NCI-H446 treated with DMSO at 0.1 percent for 48 hours (cell line): ENCODE measurements around the gene THUMPD3.
A peak's percentile ranks its signal among the peaks of the same experiment; 100 is the strongest.

Experiments used
- DNase-seq: peaks from one replicate; lab custom pipeline; 2025; lab: John Stamatoyannopoulos, UW

THUMPD3 gene

DNA sequence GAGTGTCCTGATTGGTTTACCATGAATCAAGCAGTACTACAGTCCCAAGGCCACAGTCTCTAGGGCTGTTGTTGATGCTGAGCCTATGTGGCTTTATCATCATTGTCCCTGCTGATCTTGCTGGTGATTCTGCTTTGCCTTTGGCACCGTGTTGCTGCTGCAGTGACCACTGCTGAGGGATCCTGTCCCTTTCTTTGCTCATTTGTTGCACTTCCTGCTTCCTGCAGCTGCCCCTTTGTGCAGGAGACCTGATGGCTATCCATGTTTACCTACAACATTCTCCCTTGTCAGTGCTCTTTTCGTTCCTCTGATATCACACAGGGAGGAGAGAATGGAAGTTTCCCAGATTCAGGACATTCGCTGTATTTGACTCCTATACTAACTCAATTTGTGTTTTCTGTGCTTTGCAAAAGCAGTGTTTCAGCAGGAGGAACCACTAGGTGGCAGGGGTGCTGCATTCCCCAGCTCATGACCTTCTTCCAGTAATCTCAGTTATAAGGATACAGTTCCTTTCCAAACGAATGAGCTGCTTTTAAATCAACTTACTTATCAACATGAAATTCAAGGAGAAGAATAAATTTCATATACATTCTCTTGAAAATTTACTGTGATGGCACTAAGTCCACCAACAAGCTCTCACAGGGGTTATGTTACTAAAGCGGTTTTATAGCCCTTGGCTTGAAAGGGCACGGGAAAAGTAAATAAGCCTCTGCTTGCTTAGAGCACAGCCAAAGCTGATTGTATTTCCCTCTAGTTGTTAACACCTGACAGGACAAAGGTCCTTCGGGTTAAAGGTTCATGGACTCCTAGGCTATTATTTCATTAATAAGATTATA lies 9.7 kb upstream of the THUMPD3 start:
- peak; percentile 10 for DNase-seq

DNA sequence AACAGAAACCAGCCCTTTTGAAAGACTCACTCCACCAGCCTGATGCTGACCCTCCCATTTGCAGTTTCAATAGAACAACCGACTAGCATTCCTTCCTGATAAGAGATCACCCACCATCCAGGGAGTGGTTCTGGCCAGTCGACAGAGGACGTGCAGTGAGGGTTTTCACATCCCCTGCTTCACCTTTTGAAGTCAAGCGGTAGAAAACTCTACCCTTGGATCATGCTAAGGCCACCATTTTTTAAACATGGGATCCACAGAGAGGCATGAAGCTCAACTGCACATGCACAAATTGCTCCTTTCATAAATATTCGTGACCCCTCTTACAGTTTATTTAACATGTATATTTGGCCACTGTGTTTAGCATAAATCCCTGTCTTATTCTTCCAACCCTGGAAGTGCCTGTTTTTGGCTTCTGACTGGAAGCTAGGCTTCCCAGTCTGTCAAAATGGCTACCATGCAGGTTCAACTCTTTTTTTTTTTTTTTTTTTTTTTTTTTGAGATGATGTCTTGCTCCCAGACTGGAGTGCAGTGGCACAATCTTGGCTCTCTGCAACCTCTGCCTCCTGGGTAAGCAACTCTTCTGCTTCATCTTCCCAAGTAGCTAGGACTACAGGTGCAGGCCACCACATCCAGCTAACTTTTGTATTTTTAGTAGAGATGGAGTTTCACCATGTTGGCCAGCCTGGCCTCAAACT lies 1.0 kb upstream of the THUMPD3 start:
- DNase-seq: no peak

DNA sequence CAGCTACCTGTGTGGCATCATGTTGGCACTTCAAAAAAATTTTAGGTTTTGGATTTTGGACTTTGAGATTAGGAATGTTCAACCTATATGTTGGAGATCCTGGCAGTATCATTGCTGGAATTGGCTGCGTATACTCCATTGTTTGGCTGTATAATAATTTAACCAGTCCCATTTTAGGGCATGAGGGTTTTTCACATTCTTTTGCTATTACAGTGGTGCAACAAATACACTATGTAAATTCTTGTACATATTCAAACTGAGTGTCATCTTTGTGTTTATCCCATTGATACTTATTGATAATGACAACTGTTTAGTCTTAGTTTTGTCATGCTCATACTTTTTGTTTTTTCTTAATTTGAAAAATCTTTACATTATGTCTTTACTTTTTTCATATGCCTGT lies 6.7 kb downstream of the THUMPD3 start:
- DNase-seq: no peak

DNA sequence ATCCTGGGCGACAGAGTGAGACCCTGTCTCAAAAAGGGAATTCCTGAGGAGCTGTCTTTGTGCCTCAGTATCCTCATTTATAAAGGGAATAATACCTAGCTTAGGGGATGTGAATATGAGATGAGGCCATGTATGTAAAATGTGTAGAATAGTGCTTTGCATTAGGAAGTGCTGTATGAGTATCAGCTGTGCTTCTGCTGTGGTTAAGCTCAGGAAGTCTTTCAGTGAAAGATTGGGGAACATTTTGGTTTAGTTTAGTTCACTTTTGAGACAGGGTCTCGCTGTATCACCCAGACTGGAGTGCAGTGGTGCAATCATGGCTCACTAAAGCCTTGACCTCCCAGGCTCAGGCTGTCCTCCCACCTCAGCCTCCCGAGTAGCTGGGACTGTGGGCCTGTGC lies 10.6 kb downstream of the THUMPD3 start:
- no peak for DNase-seq

DNA sequence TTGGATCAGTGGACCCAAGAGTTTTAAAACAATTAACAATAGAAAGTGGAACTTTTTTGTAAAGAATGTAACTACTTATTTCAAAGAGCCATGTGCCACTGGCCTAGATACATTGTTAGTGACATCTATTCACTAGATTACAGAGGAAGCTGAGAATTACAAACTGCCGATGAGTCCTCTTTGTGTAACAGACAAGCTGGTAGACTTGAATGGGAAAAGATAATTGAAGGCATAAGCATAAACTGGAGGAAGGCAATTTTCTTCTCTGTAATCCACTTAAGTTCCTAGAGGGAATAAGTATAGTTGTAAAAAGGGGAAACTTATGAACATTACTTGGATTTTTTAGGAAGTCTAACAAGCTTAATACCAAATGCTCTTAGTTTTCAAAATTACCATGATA lies 15.1 kb downstream of the THUMPD3 start:
- DNase-seq: no peak

DNA sequence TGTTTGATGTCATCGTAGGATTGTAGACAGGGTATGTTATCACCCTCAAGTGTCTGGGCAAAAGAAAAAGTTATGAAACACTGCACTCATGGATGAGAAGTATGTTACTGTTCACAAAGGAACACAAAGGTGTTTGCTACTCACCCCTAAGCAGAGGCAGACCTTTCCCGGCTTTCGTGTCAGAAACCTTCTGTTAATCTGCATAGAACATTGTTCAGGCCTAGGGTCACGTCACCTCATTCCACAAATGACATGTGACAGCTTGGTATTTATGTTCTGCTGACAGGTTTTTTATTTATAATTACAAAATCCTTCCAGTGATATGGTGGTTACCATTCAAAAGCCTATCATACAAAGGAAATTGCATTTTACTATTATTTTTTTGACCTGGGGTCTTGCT lies 16.5 kb downstream of the THUMPD3 start:
- DNase-seq: no peak

DNA sequence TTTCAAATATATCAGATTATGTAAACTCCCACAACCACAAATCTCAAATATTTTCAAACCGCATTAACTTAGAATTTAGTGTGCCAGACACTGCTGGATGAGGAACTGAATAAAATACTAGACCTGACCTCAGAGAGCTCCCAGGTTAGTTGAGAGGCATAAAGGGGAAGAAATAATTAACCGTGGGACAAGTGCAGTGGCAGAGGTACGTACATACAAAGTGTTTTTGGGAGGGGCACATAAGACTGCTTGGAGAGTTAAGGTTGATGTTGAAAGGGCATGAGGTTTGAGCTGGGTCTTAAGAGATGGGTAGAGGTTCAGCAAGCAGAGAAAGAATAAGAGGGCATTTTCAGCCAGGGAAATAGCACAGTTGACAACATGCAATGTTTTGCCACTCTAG lies 17.2 kb downstream of the THUMPD3 start:
- no peak for DNase-seq

DNA sequence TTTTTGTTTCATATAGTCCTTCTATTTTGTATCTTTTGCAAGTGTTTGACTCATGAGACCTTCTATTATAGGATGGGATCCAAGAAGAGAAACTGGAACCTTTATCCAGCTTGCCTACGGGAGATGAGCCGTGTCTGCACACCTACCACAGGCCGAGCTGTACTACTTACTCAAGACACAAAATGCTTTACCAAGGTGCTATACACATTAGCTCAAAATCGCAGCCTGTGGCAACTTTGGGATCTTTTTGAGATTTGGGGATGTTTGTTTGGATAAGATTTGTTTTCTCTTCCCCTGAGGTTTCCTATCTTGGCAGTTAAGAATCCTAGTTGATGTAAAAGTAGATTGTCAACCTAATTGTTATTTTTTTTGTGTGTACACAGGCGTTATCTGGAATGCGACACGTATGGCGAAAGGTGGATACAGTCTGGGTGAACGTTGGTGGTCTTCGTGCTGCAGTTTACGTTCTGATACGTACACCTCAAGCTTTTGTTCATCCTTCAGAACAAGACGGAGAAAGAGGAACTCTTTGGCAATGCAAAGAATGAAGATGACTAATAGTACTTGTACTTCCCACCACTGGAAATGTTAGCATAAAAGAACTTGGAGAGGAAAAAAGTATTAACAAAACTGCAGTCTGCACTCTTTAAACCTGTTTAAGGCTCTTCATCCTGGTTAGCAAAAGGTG lies 21.4 kb downstream of the THUMPD3 start:
- DNase-seq: no peak

DNA sequence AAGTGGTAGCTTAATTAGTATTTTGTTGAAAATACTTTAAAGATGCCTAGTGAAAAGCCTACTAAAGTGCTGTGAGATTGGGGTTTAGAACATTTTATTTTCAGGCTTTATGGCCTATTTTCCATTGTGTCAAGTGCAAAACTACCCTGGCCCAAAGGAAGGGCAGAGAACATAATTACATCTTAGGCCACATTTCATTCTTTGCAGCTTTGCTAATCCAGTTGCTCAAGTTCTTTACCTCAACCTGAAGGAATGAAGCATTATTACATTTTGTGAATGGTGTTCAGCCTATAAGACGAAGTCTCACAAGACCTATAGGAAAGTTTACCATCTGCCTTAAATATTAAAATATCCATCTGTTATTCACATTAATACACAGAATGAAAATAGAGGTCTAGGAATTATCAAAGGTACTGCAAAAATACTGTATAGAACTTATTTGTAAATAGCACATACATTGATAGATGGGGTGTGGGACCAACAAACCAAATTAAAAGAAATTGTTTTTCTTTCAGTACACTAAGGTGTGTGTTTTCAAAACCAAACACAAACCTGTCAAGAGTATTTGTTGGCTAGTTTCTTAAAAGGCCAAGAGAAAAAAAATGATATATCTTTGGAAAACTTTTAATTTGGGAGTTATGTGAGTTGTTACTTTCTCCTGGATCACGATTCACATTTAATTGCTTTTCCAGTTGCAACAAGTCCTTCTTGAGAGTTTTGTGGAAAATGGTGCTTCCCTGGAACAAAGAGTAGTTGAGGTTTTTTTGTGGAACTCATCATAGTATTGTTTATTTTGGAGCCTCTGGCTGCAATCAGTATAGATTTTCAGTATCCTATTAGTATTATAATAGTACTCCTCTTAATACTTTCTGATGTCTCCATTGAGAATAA lies 22.6 kb downstream of the THUMPD3 start:
- DNase-seq: no peak

DNA sequence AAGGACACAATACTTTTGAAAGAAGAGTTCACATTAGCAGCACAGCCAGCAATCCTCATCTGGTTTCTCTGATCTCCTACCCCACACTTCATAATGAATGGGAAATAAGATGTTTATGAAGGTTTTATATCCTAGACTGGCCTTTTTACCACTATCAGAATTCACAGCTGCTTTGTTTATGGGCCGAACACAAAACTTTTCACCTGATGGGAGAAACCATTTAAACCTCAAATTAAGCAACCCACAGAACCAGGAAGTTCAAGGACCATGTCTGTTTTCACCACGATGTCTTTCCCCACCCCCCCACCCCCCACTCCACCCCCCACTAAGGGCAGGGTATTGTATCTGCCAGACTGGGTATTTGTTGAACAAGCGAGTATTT lies 23.2 kb downstream of the THUMPD3 start:
- DNase-seq: no peak

DNA sequence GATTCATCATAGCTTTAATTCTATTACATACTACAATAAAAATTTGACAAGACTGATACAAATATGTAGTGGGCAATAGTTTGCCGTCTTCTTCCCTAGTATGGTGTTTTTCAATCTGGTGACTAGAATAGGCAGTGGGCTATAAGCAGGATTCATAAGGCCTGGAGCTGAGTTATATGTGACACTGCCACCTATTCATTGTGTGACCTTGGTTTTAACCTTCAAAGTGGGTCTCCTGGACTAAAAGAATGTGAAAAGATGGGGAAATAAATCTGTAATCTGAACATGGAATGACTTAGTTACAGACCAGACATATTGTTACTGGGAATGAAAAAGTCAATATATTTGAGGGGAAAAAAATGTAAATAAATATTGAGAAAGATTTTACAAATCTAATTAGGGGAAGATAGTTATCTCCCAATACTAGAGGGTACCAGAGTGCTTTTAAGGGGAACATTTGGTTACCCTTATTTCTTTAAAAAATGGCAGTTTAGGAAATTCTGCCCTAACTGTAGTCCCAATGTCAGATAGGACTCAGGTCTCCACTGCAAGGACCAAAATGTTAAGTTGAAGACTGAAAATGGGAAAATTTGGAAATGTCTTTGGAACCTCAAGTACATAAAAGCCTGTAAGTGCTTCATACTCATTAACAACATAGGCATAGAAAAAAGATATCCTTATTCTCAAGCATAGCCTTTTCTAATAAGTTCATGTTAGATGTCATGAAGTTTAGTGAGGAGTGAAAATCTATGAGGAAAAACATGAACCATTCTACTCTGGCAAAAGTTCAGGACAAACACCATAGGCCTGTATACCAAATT lies 23.9 kb downstream of the THUMPD3 start:
- DNase-seq: no peak

DNA sequence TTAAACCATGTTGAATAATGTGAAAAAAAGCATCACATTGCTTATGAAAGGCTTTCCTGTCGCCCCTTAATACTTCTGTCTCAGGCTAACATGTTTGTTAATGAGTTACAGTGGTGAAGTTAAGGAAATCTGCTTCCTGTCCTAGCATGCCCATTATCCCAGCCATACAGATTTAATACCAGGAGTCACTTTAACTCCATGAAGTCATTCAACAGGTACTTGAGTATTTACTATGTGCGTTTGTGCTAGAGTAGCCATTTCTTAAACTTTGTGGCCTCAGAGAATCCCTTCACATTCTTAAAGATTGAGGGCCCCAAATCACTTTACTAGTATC lies 24.4 kb downstream of the THUMPD3 start:
- DNase-seq: no peak

DNA sequence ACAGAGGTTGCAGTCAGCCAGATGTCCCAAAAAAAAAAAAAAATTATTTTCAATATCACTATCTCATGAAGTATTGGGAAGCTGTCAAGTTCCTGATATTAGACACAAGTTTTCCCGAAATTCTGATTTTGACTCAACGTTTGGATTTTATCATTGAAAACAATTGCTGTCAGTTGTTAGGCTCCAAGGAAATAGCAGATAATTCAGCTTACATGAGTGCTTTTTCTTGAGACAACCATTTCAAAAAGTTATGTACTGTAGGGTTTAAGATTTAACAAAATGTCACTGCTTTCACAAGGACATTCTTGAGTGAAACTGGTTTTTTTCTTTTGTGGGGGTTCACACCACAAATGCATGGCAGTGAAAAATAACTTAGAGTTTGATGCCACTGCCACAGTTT lies 25.3 kb downstream of the THUMPD3 start:
- DNase-seq: no peak

DNA sequence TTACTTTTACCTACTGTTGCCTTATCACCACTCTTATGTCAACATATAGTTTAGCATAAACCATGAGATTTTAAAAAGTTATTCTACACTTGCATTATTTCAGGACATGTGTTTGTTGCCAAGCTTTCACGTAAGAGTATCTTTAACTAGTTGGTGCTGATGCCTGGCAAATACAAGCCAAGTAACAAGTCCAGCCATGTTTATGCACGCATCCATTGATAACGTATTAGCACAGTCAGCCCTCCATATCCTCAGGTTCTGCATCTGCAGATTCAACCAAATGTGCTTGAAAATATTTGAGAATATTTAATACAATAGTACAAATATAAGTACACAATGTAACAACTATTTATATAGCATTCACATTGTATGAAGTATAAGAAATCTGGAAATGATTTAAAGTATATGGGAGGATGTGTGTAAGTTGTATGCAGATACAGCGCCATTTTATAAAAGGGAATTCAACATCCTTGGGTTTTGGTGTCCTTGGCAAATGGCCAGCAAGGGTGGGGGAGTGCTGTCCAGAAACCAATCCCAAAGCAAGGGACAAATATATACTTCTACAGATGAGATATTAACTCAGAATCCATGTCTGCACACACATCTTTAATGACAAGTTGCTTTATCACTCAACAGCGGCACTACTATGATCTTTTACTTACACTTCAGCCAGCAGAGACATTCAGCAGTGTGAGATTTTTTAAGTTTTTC lies 25.9 kb downstream of the THUMPD3 start:
- DNase-seq: no peak

DNA sequence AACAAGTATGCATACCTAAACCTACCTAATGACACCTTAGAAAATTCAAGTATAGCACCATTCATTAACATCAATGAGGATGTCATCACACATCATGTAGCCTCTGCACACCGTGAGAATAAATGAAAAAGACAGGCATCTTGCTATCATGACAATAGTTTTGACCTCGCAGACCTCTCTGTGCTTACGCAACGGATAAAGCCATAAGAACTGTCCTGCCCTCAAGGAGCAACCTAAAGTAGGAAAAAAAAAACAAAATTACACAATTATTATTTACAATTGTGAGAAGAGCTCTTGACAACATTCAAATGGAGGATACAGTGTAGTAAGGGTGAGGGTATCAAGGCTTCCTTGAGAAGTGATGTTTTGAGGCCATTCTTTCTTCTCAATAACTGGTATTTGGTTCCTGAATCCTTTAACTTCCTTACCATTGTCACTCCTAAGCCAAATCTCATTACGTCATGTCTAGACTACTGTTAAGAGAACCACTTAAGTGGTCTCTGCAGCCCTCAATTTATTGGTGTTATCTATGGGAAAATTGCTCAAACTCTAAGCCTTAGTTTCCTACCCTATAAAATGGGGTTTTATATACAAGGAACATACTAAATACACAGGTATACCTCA lies 27.5 kb downstream of the THUMPD3 start:
- no peak for DNase-seq

DNA sequence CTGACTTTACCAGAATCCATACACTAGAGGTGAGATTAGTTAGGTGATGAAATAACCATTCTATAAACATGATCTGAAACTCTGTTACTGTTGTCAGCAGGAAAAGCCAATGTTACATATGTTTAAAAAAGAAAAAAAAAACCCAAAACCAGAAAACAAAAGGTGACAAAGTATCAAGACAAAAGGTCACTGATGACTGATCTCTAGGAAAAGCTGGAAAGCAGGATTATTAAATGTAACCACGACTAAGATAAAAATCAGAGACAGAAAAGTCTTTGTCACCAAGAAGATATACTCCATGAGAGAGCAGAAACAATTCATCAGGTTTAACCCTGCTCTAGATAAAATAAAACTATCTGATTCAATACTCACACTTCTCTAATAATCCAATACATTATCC lies 29.2 kb downstream of the THUMPD3 start:
- no peak for DNase-seq

DNA sequence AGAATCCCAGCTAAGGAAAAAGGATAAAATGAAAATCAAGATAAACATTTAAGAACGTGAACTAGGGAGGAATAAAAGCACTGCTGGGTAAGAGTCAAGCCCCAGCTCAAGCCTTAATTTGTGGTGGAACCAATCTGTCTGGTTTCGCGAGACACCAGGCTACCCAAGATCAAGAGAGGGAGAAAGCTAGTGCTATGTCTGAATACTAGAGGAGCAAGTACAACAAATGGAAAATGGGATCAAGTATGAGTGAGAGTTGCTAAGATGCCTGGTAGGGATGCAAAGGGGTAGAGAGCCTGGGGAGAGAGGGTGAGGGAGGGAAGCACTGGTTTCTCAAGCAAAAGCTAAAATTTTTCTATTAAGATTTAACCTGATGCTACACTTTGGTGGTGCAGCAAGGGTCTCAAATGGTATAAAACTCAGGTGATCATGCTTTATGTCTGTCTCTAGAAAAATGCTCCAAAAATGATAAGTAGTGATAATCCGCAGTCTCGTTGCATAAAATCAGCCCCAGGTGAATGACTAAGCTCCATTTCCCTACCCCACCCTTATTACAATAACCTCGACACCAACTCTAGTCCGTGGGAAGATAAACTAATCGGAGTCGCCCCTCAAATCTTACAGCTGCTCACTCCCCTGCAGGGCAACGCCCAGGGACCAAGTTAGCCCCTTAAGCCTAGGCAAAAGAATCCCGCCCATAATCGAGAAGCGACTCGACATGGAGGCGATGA lies 32.9 kb downstream of the THUMPD3 start:
- DNase-seq: no peak

DNA sequence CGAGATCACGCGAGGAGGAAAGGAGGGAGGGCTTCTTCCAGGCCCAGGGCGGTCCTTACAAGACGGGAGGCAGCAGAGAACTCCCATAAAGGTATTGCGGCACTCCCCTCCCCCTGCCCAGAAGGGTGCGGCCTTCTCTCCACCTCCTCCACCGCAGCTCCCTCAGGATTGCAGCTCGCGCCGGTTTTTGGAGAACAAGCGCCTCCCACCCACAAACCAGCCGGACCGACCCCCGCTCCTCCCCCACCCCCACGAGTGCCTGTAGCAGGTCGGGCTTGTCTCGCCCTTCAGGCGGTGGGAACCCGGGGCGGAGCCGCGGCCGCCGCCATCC lies 33.4 kb downstream of the THUMPD3 start:
- peak; percentile 92 for DNase-seq

DNA sequence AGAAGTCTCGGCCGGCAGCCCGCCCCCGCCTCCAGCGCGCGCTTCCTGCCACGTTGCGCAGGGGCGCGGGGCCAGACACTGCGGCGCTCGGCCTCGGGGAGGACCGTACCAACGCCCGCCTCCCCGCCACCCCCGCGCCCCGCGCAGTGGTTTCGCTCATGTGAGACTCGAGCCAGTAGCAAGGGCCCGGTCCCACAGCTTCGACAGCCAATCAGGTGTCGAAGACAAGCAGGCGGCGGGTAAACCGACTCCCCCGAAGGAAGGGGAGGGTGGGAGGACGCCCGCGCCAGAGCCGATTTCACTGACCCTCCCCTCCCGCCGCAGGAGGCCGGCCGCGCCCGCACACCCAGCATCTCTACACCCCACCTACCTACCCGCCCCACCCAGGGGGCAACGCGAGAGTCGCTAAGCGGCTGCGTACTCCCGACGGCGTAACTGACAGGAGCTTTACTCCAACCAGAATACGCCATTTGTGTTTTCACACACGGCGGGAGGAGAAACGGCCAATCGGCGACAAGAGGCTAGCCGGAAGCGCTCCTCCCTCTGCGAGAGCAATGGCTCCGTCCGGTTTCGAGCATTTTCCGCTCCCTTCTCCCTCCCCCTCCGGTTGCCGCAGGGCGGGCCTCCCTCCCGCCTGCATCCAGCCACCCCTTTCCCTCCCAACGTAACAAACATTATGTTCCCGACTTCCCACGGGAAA lies 33.9 kb downstream of the THUMPD3 start:
- DNase-seq: peak; percentile 96
